ACC112 (cell line): ENCODE measurements around the gene SRSF1.
"Not testable (repeated sequence)": the region's sequence is repeated elsewhere in the genome, so short reads cannot be mapped to it uniquely, and the experiment has no call there.

Experiments
- H2AFZ ChIP-seq: fragments of 200-600 bp; sonication (generic); one replicate; pipeline ENCODE4 v1.6.0; 2017; ENCODE audit warnings: antibody characterized with exemption, low read length; ENCODE audit not compliant: unreplicated experiment
- H3K27ac ChIP-seq: fragments of 200-600 bp; sonication (generic); 2 replicates; pipeline ENCODE4 v1.5.1; 2014; ENCODE audit warnings: low read depth, mild to moderate bottlenecking, antibody characterized with exemption, low read length, moderate library complexity
- H3K27me3 ChIP-seq: fragments of 200-600 bp; sonication (generic); 2 replicates; pipeline ENCODE4 v1.6.1; 2014; ENCODE audit warnings: mild to moderate bottlenecking, antibody characterized with exemption, low read length, moderate library complexity, mixed read lengths; ENCODE audit not compliant: insufficient read depth
- H3K36me3 ChIP-seq: fragments of 200-600 bp; sonication (generic); 2 replicates; pipeline ENCODE4 v1.6.1; 2016; ENCODE audit warnings: mild to moderate bottlenecking, antibody characterized with exemption, low read length, moderate library complexity, mixed read lengths; ENCODE audit not compliant: insufficient read depth
- H3K4me1 ChIP-seq: fragments of 200-600 bp; sonication (generic); one replicate; pipeline ENCODE4 v1.6.1; 2016; ENCODE audit warnings: low read length, mixed read lengths; ENCODE audit not compliant: insufficient read depth, unreplicated experiment, control insufficient read depth
- H3K4me3 ChIP-seq: fragments of 200-600 bp; sonication (generic); 2 replicates; pipeline ENCODE4 v1.5.1; 2014; ENCODE audit warnings: mild to moderate bottlenecking, low read depth, low read length
- H3K79me2 ChIP-seq: fragments of 200-600 bp; sonication (generic); one replicate; pipeline ENCODE4 v1.6.0; 2016; ENCODE audit warnings: low read length; ENCODE audit not compliant: control insufficient read depth, unreplicated experiment, insufficient read depth

The SRSF1 gene

GRCh38 chr17:58046239-58047094 lies 39.4 kb upstream of the SRSF1 start:
- H3K36me3 ChIP-seq: no peaks in the 10 kb centered on the region
- H3K4me3 ChIP-seq: no peak overlapping the region
- H3K27ac ChIP-seq: no peak overlapping the region
- H3K79me2 ChIP-seq: no peaks in the 10 kb centered on the region
- no peaks in the 10 kb centered on the region for H3K4me1 ChIP-seq
- H2AFZ ChIP-seq: no peak overlapping the region
- peaks cover 73% of the 10 kb centered on the region for H3K27me3 ChIP-seq

DNA sequence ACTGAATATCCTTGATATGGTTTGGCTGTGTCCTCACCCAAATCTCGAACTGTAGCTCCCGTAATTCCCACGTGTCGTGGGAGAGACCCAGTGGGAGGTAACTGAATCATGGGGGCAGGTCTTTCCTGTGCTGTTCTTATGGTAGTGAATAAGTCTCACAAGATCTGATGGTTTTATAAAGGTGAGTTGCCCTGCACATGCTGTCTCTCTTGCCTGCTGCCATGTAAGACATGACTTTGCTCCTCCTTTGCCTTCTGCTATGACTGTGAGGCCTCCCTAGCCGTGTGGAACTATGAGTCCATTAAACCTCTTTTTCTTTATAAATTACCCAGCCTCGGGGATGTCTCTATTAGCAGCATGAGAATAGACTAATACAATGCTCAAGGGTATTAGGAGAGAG lies 37.2 kb upstream of the SRSF1 start:
- not testable (repeated sequence) for H3K4me1 ChIP-seq, H3K4me3 ChIP-seq, H3K79me2 ChIP-seq, H3K36me3 ChIP-seq, H2AFZ ChIP-seq, H3K27ac ChIP-seq
- peaks cover 78% of the 10 kb centered on the region for H3K27me3 ChIP-seq

DNA sequence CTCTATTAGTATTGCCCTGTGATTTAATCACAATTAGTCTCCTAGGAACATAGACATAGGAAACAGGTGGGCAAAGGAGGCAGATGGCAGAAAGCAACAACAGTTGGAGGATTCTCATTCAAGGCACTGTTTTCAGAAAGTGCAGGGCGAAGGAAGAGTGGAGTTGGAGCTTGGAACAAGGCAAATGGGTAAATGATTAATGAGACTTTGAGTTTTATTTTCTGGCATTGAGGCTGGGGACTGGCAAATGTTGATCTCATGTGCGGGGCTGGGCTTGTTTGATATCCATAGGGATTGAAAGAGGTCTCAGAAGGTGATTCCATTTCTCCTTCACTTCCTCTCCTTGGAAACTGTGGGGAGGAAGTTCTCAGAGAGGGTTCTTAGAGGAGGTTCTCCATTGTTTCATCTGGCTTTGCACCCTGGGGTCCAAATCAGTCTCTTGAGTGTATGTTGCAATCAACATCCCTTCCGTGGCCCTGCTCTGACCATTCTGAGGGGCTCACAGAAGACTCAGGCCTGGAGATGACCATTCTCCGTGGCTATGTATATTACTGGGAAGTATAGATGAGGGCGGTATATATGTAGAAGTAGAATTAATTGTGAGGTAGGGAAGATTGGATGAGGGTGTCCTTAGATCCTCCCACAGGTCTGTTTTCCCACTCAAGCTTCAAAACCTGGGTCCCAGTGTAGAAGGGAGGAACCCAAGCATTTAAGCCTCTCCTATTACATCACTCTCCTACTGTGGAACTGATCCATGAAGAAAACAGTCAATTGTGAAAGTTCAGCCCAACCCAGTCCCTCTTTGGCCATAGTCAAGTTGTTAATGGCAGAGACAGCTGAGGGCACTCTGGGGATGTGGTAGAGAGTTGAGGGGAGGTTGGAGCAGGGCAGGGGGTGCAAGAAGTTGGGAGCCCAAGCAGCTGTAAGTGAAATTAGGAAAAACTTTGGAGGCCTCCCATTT lies 36.5 kb upstream of the SRSF1 start:
- Histone ChIP-seq H3K27ac (no peak overlapping the region), H3K79me2 (no peaks in the 10 kb centered on the region), H3K36me3 (no peaks in the 10 kb centered on the region), H2AFZ (no peak overlapping the region), H3K4me3 (no peak overlapping the region), H3K27me3 (peaks cover 85% of the 10 kb centered on the region), H3K4me1 (no peaks in the 10 kb centered on the region)

DNA sequence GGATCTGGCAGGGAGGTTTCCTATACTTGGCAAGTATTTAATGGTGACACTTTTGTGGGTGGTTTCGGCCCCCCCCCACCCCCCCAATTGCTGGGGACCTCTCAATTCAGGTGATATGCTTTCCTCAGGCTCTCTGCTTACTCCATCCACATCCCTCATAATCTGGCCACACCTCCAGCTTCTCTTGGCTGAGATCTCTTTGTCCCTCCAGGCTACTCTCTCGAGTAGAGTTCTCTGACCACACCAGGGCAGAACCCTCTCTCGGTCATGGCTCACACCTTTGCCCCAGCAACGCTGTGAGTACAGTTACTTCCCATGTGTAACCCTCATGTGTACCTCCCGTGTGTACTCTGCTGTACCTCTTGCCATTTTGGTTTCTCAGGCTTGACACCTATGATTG lies 34.1 kb upstream of the SRSF1 start:
- H3K27ac ChIP-seq: no peak overlapping the region
- no peaks in the 10 kb centered on the region for H3K79me2 ChIP-seq
- H3K36me3 ChIP-seq: no peaks in the 10 kb centered on the region
- H3K4me3 ChIP-seq: no peak overlapping the region
- peaks cover 82% of the 10 kb centered on the region for H3K27me3 ChIP-seq
- H2AFZ ChIP-seq: no peak overlapping the region
- no peaks in the 10 kb centered on the region for H3K4me1 ChIP-seq

DNA sequence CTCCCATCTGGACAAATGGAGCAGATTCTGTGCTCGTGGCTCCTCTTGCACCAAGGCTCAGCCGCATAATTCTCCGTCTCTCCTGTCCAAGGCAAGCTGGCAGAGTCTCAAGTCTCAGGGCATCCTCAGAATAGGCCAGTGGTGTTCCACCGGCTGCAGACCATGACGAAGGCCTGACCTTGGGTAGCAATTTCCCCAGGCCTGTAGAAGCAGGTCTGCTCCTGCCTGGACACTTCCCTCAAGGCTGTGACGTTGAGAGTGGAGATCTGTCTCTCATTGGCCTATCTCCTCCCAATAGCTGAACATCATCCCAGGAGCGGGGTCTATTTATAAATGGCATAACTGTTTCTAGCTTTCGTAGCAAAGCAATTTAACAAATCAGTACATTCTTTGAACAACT lies 33.3 kb upstream of the SRSF1 start:
- Histone ChIP-seq H3K79me2 (no peaks in the 10 kb centered on the region), H3K36me3 (no peaks in the 10 kb centered on the region), H3K27me3 (peaks cover 80% of the 10 kb centered on the region), H3K4me1 (no peaks in the 10 kb centered on the region), H2AFZ (no peak overlapping the region), H3K4me3 (no peak overlapping the region), H3K27ac (no peak overlapping the region)

- Histone ChIP-seq H3K4me1 (no peaks in the 10 kb centered on the region), H3K4me3 (no peak overlapping the region), H3K36me3 (no peaks in the 10 kb centered on the region), H3K27me3 (peaks cover 78% of the 10 kb centered on the region), H3K79me2 (no peaks in the 10 kb centered on the region), H2AFZ (no peak overlapping the region), H3K27ac (no peak overlapping the region)
These were observed 32.9 kb upstream of the SRSF1 start for GRCh38 chr17:58039975-58040374.

DNA sequence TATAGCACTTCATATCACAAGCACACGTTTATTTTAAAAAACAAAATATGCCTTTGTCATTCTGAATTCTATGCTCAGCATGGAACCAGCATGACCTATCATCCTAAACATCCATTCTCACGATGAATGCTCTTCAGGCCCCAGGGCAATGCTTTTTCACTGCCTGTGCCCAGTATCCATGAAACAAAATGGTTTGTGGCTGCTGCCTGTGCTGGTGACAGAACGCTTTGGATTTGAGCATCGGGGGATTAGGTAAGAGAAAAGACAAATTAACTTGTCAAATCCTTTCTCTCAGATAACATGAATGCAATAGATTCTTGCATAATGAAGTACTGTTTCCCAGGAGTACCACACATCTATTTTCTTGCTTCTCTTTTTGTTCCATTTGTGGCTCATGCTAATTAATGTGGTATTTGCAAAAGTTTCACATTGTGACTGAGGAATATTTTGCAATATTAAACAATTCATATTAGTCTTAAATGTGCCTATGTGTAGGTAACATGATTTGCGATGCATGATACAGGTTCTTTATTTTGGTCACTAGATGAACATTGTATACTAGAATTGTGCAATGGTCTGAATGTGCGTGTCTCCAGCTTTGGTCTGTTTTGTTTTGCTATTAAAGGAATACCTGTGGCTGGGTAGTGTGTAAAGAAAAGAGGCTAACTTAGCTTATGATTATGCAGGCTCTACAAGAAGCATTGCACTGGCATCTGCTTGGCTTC lies 25.8 kb upstream of the SRSF1 start:
- Histone ChIP-seq H2AFZ (no peak overlapping the region), H3K27ac (no peak overlapping the region), H3K4me1 (no peaks in the 10 kb centered on the region), H3K36me3 (no peaks in the 10 kb centered on the region), H3K27me3 (peaks cover 31% of the 10 kb centered on the region), H3K4me3 (no peak overlapping the region), H3K79me2 (no peaks in the 10 kb centered on the region)

- Histone ChIP-seq H3K4me3 (no peak overlapping the region), H3K27ac (no peak overlapping the region), H2AFZ (no peak overlapping the region), H3K4me1 (no peaks in the 10 kb centered on the region), H3K27me3 (peaks cover 25% of the 10 kb centered on the region), H3K79me2 (no peaks in the 10 kb centered on the region), H3K36me3 (no peaks in the 10 kb centered on the region)
These were observed 21.5 kb upstream of the SRSF1 start for GRCh38 chr17:58028578-58028977.

DNA sequence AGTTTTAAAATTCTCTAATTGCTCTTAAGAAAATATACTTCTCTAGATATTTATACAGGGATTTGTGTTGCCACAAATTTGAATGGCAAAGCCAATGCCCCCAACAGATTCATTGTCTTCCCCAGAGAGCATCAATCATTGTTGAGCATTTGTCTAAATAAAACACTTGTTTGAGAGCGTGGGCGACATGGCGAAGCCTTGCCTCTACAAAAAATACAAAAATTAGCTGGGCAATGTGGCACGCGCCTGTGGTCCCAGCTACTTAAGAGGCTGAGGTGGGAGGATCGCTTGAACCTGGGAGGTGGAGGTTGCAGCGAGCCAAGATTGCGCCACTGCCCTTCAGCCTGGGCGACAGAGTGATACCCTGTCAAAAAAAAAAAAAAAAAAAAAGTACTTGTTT lies 13.4 kb upstream of the SRSF1 start:
- H3K4me1 ChIP-seq: no peaks in the 10 kb centered on the region
- no peak overlapping the region for H3K27ac ChIP-seq
- H3K36me3 ChIP-seq: no peaks in the 10 kb centered on the region
- H3K27me3 ChIP-seq: peaks cover 3% of the 10 kb centered on the region; the same call in 1 of the 2 replicates
- H2AFZ ChIP-seq: no peak overlapping the region
- H3K4me3 ChIP-seq: no peak overlapping the region
- H3K79me2 ChIP-seq: no peaks in the 10 kb centered on the region

DNA sequence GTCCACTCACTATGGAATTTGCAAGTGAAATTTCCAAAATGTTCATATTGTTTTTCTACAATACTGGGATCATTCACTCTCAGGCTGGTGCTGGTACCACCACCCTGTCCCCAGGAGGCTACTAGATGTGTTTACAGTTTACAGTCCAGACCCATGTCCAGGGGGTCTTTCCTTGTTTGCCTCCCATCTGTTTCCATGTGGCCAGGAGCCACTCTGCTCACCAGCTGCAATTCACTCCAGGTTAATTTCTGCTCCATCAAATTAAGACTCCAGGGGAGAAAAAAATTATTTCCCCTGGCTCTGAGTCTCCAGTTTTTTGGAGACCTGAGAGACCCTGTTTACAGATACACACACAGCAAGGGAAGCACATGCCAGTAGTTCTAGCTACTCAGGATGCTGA lies 12.5 kb upstream of the SRSF1 start:
- no peaks in the 10 kb centered on the region for H3K79me2 ChIP-seq
- no peak overlapping the region for H2AFZ ChIP-seq
- no peak overlapping the region for H3K27ac ChIP-seq
- no peaks in the 10 kb centered on the region for H3K4me1 ChIP-seq
- no peak overlapping the region for H3K4me3 ChIP-seq
- no peaks in the 10 kb centered on the region for H3K36me3 ChIP-seq
- no peaks in the 10 kb centered on the region for H3K27me3 ChIP-seq
